OCI-LY7 (cell line): Measurements from ENCODE around the gene PM20D2. TPM values are rescaled to one million over a fixed set of nuclear protein-coding genes. Genes with fewer than 3 reads are reported as not detected.

Source experiments
- BruUV-seq: library from RNA; stranded (reverse); fragments of 400-500 nt; replicated peaks from 2 replicates; lab custom pipeline; 2021; lab: Mats Ljungman, UMichigan
- CTCF ChIA-PET: fragments of 300-600 bp; sonication (Branson Sonifier 250); formaldehyde crosslinking; loops from one replicate; lab custom pipeline; 2022; ENCODE audit warnings: antibody characterized with exemption; ENCODE audit not compliant: unreplicated experiment; lab: Charles Lee
- POLR2A ChIA-PET: fragments of 300-600 bp; sonication (Branson Sonifier 250); formaldehyde crosslinking; loops from one replicate; lab custom pipeline; 2022; ENCODE audit warnings: antibody characterized with exemption; lab: Charles Lee
- DNase-seq: peaks from one replicate; pipeline ENCODE4 v3.0.0-alpha.2; 2015; ENCODE audit warnings: low spot score
- H2AFZ ChIP-seq: fragments of 200-600 bp; sonication (generic), shearing (Covaris generic); 2 replicates; pipeline ENCODE4 v1.6.1; 2014; ENCODE audit warnings: mild to moderate bottlenecking, antibody characterized with exemption, low read length, moderate library complexity
- H3K27ac ChIP-seq: fragments of 200-600 bp; sonication (generic); 2 replicates; pipeline ENCODE4 v1.5.1; 2014; ENCODE audit warnings: mixed run types, low read depth, mild to moderate bottlenecking, moderate library complexity, low read length, inconsistent platforms; ENCODE audit not compliant: poor library complexity, severe bottlenecking
- H3K36me3 ChIP-seq: fragments of 200-600 bp; sonication (generic); 2 replicates; pipeline ENCODE4 v1.6.1; 2014; ENCODE audit warnings: mild to moderate bottlenecking, antibody characterized with exemption, low read length, moderate library complexity, mixed read lengths; ENCODE audit not compliant: insufficient read depth
- H3K4me1 ChIP-seq: fragments of 200-600 bp; sonication (generic); 2 replicates; pipeline ENCODE4 v1.5.1; 2014; ENCODE audit warnings: mild to moderate bottlenecking, low read length; ENCODE audit not compliant: insufficient read depth, poor library complexity, severe bottlenecking
- H3K4me2 ChIP-seq: fragments of 200-600 bp; sonication (generic); 2 replicates; pipeline ENCODE4 v1.6.1; 2014; ENCODE audit warnings: mild to moderate bottlenecking, low read length
- H3K4me3 ChIP-seq: fragments of 200-600 bp; sonication (generic); 2 replicates; pipeline ENCODE4 v1.5.1; 2014; ENCODE audit warnings: mild to moderate bottlenecking, low read depth, low read length; ENCODE audit not compliant: poor library complexity, severe bottlenecking
- H3K79me2 ChIP-seq: fragments of 200-600 bp; sonication (generic); 2 replicates; pipeline ENCODE4 v1.6.1; 2016; ENCODE audit warnings: low read depth, mild to moderate bottlenecking, low read length, moderate library complexity, mixed read lengths; ENCODE audit not compliant: insufficient read depth
- H3K9me2 ChIP-seq: fragments of 200-600 bp; sonication (generic); 2 replicates; pipeline ENCODE4 v1.6.1; 2016; ENCODE audit warnings: mild to moderate bottlenecking, low read length, mixed read lengths; ENCODE audit not compliant: insufficient read depth
- H3K9me3 ChIP-seq: fragments of 200-600 bp; sonication (generic); 2 replicates; pipeline ENCODE4 v1.6.1; 2014; ENCODE audit warnings: mild to moderate bottlenecking, mixed run types, low read length, mixed read lengths
- H4K20me1 ChIP-seq: fragments of 200-600 bp; sonication (generic); 2 replicates; pipeline ENCODE4 v1.6.1; 2014; ENCODE audit warnings: mild to moderate bottlenecking, antibody characterized with exemption, low read length, moderate library complexity, mixed read lengths; ENCODE audit not compliant: insufficient read depth
- EZH2phosphoT487 ChIP-seq: fragments of 200-600 bp; sonication (generic); IDR thresholded peaks from 2 replicates; pipeline ENCODE4 v1.6.1; 2018; ENCODE audit warnings: low read depth, borderline replicate concordance, mild to moderate bottlenecking, mixed run types, antibody characterized with exemption, low read length, moderate library complexity, mixed read lengths
- intact Hi-C: fragments of 100-400 bp; cut with micrococcal nuclease; formaldehyde crosslinking; loops from one replicate; pipeline ENCODE4 v1.10.0; 2022; ENCODE audit not compliant: unreplicated experiment
- total RNA-seq, 2 experiments: library from RNA; depleted of rRNA in 1 of 2; stranded (reverse); fragments of >200 nt in 1 of 2; shearing (Covaris generic) in 1 of 2; gene quantifications; 2 replicates each; pipeline ENCODE4 v1.2.3, GENCODE V29; 2014 to 2022
- TF ChIP-seq, protein P1 (sequence below): fragments of 200-600 bp; sonication (generic); conservative IDR thresholded peaks from 2 replicates; pipeline ENCODE4 v1.5.1; 2014; ENCODE audit warnings: mild to moderate bottlenecking, antibody characterized with exemption, low read length, moderate library complexity, mixed read lengths

Gene PM20D2
- total RNA-seq, 2 experiments from 2014 or later: 35.1 to 36.1 TPM

DNA sequence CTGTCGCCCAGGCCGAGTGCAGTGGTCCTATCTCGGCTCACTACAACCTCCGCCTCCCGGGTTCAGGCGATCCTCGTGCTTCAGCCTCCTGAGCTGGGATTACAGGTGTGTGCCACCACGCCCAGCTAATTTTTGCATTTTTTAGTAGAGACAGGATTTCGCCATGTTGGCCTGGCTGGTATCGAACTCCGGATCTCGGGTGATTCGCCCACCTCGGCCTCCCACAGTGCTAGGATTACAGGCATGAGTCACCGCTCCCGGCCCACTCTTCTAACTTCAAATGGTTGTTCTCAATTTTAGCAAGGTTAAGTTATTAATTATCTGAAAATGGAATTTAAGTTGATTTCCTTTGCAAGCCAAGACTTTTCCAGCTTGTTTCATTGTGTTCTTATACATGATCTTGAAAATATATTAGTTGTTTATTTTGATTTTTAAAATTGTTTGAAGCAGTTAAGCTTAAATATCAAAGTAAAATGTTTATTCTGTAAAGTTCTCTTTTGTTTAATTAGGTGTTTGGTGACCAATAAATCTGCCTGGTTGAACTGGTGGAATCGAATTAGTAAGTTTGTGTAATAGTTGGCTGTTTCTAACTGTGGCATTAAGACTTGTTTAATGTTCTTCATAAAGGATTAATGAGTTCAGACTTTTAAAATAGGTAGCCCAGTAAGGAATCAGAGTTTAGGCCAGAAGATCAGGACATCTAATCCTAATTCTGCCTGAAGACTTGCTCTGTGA lies 2.3 kb downstream of the PM20D2 start:
- Histone ChIP-seq H3K27ac (no peak overlapping the region), H3K4me1 (peaks cover 41% of the 10 kb centered on the region), H3K79me2 (peaks cover 31% of the 10 kb centered on the region; the same call in 1 of the 2 replicates), H2AFZ (no peak overlapping the region), H3K4me2 (peak overlapping the region; percentile 84), H3K4me3 (peak overlapping the region; percentile 23), H4K20me1 (no peaks in the 10 kb centered on the region), H3K9me3 (no peaks in the 10 kb centered on the region), H3K9me2 (no peaks in the 10 kb centered on the region), H3K36me3 (peaks cover 39% of the 10 kb centered on the region)
- no peak for DNase-seq
- intact Hi-C loops: loop anchor here (5.0 kb wide), 2 partner anchors 209 to 264 kb away; partner anchors contain the start of gene RRAGD
- no TSS peak for BruUV-seq
- TF ChIP-seq, protein P1, sequence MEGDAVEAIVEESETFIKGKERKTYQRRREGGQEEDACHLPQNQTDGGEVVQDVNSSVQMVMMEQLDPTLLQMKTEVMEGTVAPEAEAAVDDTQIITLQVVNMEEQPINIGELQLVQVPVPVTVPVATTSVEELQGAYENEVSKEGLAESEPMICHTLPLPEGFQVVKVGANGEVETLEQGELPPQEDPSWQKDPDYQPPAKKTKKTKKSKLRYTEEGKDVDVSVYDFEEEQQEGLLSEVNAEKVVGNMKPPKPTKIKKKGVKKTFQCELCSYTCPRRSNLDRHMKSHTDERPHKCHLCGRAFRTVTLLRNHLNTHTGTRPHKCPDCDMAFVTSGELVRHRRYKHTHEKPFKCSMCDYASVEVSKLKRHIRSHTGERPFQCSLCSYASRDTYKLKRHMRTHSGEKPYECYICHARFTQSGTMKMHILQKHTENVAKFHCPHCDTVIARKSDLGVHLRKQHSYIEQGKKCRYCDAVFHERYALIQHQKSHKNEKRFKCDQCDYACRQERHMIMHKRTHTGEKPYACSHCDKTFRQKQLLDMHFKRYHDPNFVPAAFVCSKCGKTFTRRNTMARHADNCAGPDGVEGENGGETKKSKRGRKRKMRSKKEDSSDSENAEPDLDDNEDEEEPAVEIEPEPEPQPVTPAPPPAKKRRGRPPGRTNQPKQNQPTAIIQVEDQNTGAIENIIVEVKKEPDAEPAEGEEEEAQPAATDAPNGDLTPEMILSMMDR: no peak
- no peak for TF ChIP-seq EZH2phosphoT487
- ChIA-PET CTCF (no interaction called here), POLR2A (interaction anchor here (0.6 to 6.0 kb wide), 9 partner anchors 10 to 1235 kb away, joined by 3 to 66 read pairs (median 3); partner anchors contain the start of gene PNRC1)

DNA sequence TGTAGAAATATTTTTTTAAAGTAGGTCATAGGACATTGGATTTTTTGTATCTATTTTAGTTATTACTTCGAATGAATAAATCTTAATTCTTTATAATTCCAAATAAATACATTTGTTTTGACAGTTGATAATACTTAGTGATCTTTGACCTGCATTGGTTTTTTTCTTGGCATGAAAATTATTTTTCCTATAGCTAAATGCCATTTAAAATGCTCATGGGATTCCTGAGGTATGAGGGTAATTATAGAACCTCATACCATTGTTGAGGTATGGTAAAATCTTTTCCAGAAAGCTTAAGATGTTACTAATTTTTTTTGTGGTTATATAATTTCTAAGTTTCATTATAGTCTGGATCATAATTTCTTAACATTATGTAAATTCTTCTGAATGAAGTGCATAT lies 8.3 kb downstream of the PM20D2 start:
- BruUV-seq: no TSS peak
- no peak for TF ChIP-seq EZH2phosphoT487
- TF ChIP-seq, protein P1: no peak
- Histone ChIP-seq H3K27ac (no peak overlapping the region), H3K4me3 (no peak overlapping the region), H4K20me1 (no peaks in the 10 kb centered on the region), H3K4me1 (peaks cover 5% of the 10 kb centered on the region), H3K36me3 (peaks cover 79% of the 10 kb centered on the region), H3K79me2 (peaks cover 22% of the 10 kb centered on the region; the same call in 1 of the 2 replicates), H3K9me2 (no peaks in the 10 kb centered on the region), H2AFZ (no peak overlapping the region), H3K9me3 (no peaks in the 10 kb centered on the region), H3K4me2 (no peak overlapping the region)
- DNase-seq: no peak
- POLR2A ChIA-PET: interaction anchor here (0.6 to 1.9 kb wide), 6 partner anchors 8 to 155 kb away, joined by 3 to 6 read pairs (median 4); partner anchors contain the start of genes PM20D2 and PNRC1
- intact Hi-C loops: no loop called here
- CTCF ChIA-PET: no interaction called here
